CD4-positive, CD25-positive, alpha-beta regulatory T cell (primary cell): Measurements from ENCODE around the gene CCDC7. TPM values are rescaled to one million over a fixed set of nuclear protein-coding genes. Genes with fewer than 3 reads are reported as not detected.
"Not testable (repeated sequence)": the region's sequence is repeated elsewhere in the genome, so short reads cannot be mapped to it uniquely, and the experiment has no call there.

Experiments used
- ATAC-seq, 2 donors: fragments of 150-1000 bp; cut with Tn5 transposase; one replicate each; pipeline ENCODE4 v1.10.0; 2021; ENCODE audit warnings: low read depth in 2 of 2, moderate number of reproducible peaks in 2 of 2, moderate library complexity in 1 of 2
- DNase-seq, 3 donors: peaks; one replicate each; pipeline versions ENCODE4 v3.0.0 to v3.0.0-alpha.2; 2012 to 2022; ENCODE audit warnings: mixed read lengths in 1 of 3
- H3K27ac ChIP-seq: one replicate; pipeline ENCODE4 v1.7.0; 2013; ENCODE audit warnings: mild to moderate bottlenecking, low read length; ENCODE audit not compliant: insufficient read depth, poor library complexity, severe bottlenecking
- H3K27me3 ChIP-seq: one replicate; pipeline ENCODE4 v1.7.0; 2013; ENCODE audit warnings: low read length; ENCODE audit not compliant: control insufficient read depth, insufficient read depth
- H3K36me3 ChIP-seq: one replicate; pipeline ENCODE4 v1.7.0; 2013; ENCODE audit warnings: mild to moderate bottlenecking, low read length, moderate library complexity; ENCODE audit not compliant: control insufficient read depth, insufficient read depth
- H3K4me1 ChIP-seq: 2 replicates; pipeline ENCODE4 v1.7.0; 2013; ENCODE audit warnings: mild to moderate bottlenecking, low read length; ENCODE audit not compliant: insufficient read depth, control insufficient read depth, poor library complexity, severe bottlenecking
- H3K4me3 ChIP-seq: one replicate; pipeline ENCODE4 v1.7.0; 2013; ENCODE audit warnings: low read depth, mild to moderate bottlenecking, low read length, moderate library complexity
- H3K9me3 ChIP-seq, 2 experiments: 1 replicate in 1 of 2; 2 replicates in 1 of 2; pipeline ENCODE4 v1.7.0; 2013; ENCODE audit warnings: low read length in 2 of 2, mild to moderate bottlenecking in 1 of 2, moderate library complexity in 1 of 2; ENCODE audit not compliant: control insufficient read depth in 2 of 2
- H3K27ac Mint-ChIP-seq, 3 donors: one replicate each; pipeline ENCODE4 v1.8.0; 2020 to 2022; ENCODE audit warnings: mild to moderate bottlenecking in 3 of 3, mixed read lengths in 3 of 3, moderate library complexity in 2 of 3
- H3K27me3 Mint-ChIP-seq: one replicate; pipeline ENCODE4 v1.8.0; 2022; ENCODE audit warnings: mild to moderate bottlenecking, mixed read lengths
- H3K36me3 Mint-ChIP-seq: one replicate; pipeline ENCODE4 v1.8.0; 2020; ENCODE audit warnings: mixed read lengths
- H3K4me1 Mint-ChIP-seq, 4 donors: one replicate each; pipeline ENCODE4 v1.8.0; 2020 to 2022; ENCODE audit warnings: mixed read lengths in 4 of 4, mild to moderate bottlenecking in 1 of 4
- H3K4me3 Mint-ChIP-seq, 4 donors: one replicate each; pipeline ENCODE4 v1.8.0; 2020 to 2022; ENCODE audit warnings: mild to moderate bottlenecking in 4 of 4, mixed read lengths in 4 of 4, moderate library complexity in 3 of 4
- H3K9me3 Mint-ChIP-seq, 7 donors: one replicate each; pipeline ENCODE4 v1.8.0; 2020 to 2022; ENCODE audit warnings: mixed read lengths in 7 of 7, mild to moderate bottlenecking in 3 of 7, moderate library complexity in 2 of 7
- polyA plus RNA-seq, 4 donors: library from polyadenylated mRNA; unstranded; fragments of 300-500 nt; fragmentation: Illumina TruSeq; gene quantifications; one replicate each; pipeline ENCODE4 v1.2.3, GENCODE V29; 2021
- total RNA-seq: library from RNA; stranded (reverse); gene quantifications from one replicate; pipeline ENCODE4 v1.2.3, GENCODE V29; 2022

Gene CCDC7
- total and polyA plus RNA-seq, 5 donors from 2014 or later: 6.8 to 73.6 (median 29.9) TPM

GRCh38 chr10:32454148-32454547 is 8.2 kb downstream of the CCDC7 start:
- peaks cover 40 to 61% (median 42%) of the 10 kb centered on the region in 4 donors for H3K4me1 Mint-ChIP-seq
- peaks cover 0 to 2% (median 0%) of the 10 kb centered on the region in 7 donors for H3K9me3 Mint-ChIP-seq
- Histone ChIP-seq H3K9me3 (no peaks in the 10 kb centered on the region), H3K36me3 (peaks cover 49% of the 10 kb centered on the region), H3K4me1 (peaks cover 21% of the 10 kb centered on the region), H3K27me3 (no peaks in the 10 kb centered on the region), H3K27ac (no peak overlapping the region), H3K4me3 (no peak overlapping the region)
- ATAC-seq (no peak), DNase-seq (no peak)
- H3K4me3 Mint-ChIP-seq: no peak overlapping the region
- peak overlapping the region in 2 of 3 donors; percentile 6 to 47 for H3K27ac Mint-ChIP-seq
- H3K36me3 Mint-ChIP-seq: peaks cover 47% of the 10 kb centered on the region
- H3K27me3 Mint-ChIP-seq: peaks cover 4% of the 10 kb centered on the region

DNA sequence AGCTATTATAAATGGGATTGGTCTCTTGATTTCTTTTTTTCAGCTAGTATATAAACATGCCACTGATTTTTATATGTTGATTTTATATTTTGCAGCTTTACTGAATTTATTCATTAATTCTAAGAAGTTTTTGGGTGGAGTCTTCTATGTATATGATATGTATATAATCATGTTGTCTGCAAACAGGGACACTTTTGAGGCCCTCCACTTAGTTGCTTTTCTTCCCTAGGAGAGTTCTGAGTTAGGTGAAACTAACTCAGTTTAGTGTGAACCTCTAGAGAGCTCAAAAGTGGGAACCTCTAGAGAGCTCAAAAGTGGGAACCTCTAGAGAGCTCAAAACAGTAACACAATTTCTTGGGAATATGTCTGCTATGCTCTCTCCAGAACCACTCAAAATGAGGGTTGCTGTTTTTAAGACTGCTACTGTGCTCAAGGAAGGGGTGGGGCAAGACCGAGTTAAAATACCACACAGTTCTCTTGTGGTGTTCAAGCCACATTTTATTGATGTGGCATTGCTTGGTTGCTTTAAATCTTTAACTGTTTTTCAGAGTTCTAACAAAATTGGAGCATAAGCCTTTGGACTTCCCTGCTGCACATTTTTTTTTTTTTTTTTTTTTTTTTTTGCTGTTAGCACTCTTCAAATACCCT is 13.2 kb downstream of the CCDC7 start:
- Histone ChIP-seq H3K36me3 (peaks cover 24% of the 10 kb centered on the region), H3K9me3 (no peaks in the 10 kb centered on the region), H3K4me3 (peak overlapping the region; percentile 72), H3K27me3 (no peaks in the 10 kb centered on the region), H3K27ac (peak overlapping the region; percentile 57), H3K4me1 (peaks cover 44% of the 10 kb centered on the region)
- H3K27ac Mint-ChIP-seq: peak overlapping the region; percentile 46 to 96 (median 83)
- H3K9me3 Mint-ChIP-seq: no peaks in the 10 kb centered on the region
- H3K27me3 Mint-ChIP-seq: peaks cover 4% of the 10 kb centered on the region
- H3K36me3 Mint-ChIP-seq: peaks cover 31% of the 10 kb centered on the region
- peak overlapping the region; percentile 49 to 82 (median 69) for H3K4me3 Mint-ChIP-seq
- ATAC-seq: peak; percentile 99
- peaks cover 50 to 61% (median 51%) of the 10 kb centered on the region in 4 donors for H3K4me1 Mint-ChIP-seq
- peak; percentile 28 to 92 (median 83) for DNase-seq

DNA sequence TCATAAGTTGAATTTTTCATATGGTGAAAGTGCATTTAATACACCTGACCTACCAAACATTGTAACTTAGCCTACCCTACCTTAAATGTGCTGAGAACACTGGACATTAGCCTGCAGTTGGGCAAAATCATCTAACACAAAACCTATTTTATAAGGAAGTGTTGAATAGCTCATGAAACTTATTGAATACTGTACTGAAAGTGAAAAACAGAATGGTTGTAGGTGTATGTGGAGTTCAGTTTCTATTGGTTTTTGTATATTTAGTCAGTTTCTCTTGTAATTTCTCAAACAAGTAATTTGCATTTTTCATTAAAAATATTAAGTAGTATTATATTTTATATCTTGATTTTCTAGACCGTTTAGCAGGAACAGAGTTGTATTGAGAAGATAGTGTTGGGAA is 15.3 kb downstream of the CCDC7 start:
- ATAC-seq: no peak
- H3K27me3 ChIP-seq: no peaks in the 10 kb centered on the region
- H3K36me3 Mint-ChIP-seq: peaks cover 37% of the 10 kb centered on the region
- peaks cover 44% of the 10 kb centered on the region for H3K4me1 ChIP-seq
- H3K4me3 Mint-ChIP-seq: peak overlapping the region in 1 of 4 donors; percentile 53
- peaks cover 15% of the 10 kb centered on the region for H3K36me3 ChIP-seq
- H3K9me3 Mint-ChIP-seq: no peaks in the 10 kb centered on the region
- peaks cover 4% of the 10 kb centered on the region for H3K27me3 Mint-ChIP-seq
- DNase-seq: no peak
- peak overlapping the region; percentile 27 for H3K4me3 ChIP-seq
- peak overlapping the region; percentile 57 for H3K27ac ChIP-seq
- H3K27ac Mint-ChIP-seq: peak overlapping the region; percentile 31 to 90 (median 82)
- H3K9me3 ChIP-seq: no peaks in the 10 kb centered on the region
- peaks cover 46 to 72% (median 60%) of the 10 kb centered on the region in 4 donors for H3K4me1 Mint-ChIP-seq

GRCh38 chr10:32471232-32471631 is 25.3 kb downstream of the CCDC7 start:
- Histone ChIP-seq H3K4me1 (no peaks in the 10 kb centered on the region), H3K27me3 (no peaks in the 10 kb centered on the region), H3K36me3 (peaks cover 43% of the 10 kb centered on the region), H3K27ac (no peak overlapping the region), H3K9me3 (no peaks in the 10 kb centered on the region), H3K4me3 (no peak overlapping the region)
- no peak overlapping the region for H3K4me3 Mint-ChIP-seq
- DNase-seq: no peak
- H3K9me3 Mint-ChIP-seq: no peaks in the 10 kb centered on the region
- H3K4me1 Mint-ChIP-seq: peaks cover 21 to 39% (median 26%) of the 10 kb centered on the region in 4 donors
- H3K27me3 Mint-ChIP-seq: no peaks in the 10 kb centered on the region
- no peak overlapping the region for H3K27ac Mint-ChIP-seq
- peaks cover 66% of the 10 kb centered on the region for H3K36me3 Mint-ChIP-seq
- ATAC-seq: no peak

GRCh38 chr10:32477499-32477898 is 31.6 kb downstream of the CCDC7 start:
- no peaks in the 10 kb centered on the region for H3K27me3 ChIP-seq
- Mint-ChIP-seq H3K9me3 (peaks cover 0 to 18% (median 3%) of the 10 kb centered on the region in 7 donors), H3K27me3 (no peaks in the 10 kb centered on the region), H3K4me3 (no peak overlapping the region), H3K27ac (no peak overlapping the region), H3K4me1 (peaks cover 22 to 43% (median 25%) of the 10 kb centered on the region in 4 donors), H3K36me3 (peaks cover 81% of the 10 kb centered on the region)
- no peaks in the 10 kb centered on the region for H3K4me1 ChIP-seq
- no peak for DNase-seq
- ATAC-seq: no peak
- no peak overlapping the region for H3K27ac ChIP-seq
- H3K9me3 ChIP-seq: peaks cover 16 to 17% of the 10 kb centered on the region in 2 experiments
- peaks cover 61% of the 10 kb centered on the region for H3K36me3 ChIP-seq
- H3K4me3 ChIP-seq: no peak overlapping the region

DNA sequence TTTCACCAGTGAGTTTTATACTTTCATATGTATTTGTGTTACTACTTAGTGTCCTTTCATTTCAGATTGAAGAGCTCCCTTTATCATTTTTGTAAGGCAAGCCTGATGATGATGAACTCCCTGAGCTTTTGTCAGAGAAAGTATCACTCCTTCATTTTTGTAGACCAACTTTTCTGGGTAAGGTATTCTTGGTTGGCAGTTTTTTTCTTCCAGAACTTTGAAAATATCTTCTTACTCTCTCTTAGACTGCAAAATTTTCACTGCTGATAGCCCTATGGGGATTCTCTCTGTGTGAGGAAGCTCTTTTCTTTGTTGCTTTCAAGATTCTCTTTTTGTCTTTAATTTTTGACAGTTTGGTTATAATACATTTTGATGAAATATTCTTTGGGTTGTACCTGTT is 35.7 kb downstream of the CCDC7 start:
- H3K27ac ChIP-seq: no peak overlapping the region
- H3K9me3 Mint-ChIP-seq: peaks cover 0 to 18% (median 7%) of the 10 kb centered on the region in 7 donors
- no peak for DNase-seq
- H3K36me3 Mint-ChIP-seq: peaks cover 77% of the 10 kb centered on the region
- no peaks in the 10 kb centered on the region for H3K27me3 Mint-ChIP-seq
- H3K36me3 ChIP-seq: peaks cover 35% of the 10 kb centered on the region
- no peak overlapping the region for H3K27ac Mint-ChIP-seq
- H3K4me1 Mint-ChIP-seq: peaks cover 12 to 27% (median 23%) of the 10 kb centered on the region in 4 donors
- H3K4me1 ChIP-seq: no peaks in the 10 kb centered on the region
- H3K27me3 ChIP-seq: no peaks in the 10 kb centered on the region
- H3K4me3 Mint-ChIP-seq: no peak overlapping the region
- H3K9me3 ChIP-seq: peaks cover 16 to 17% of the 10 kb centered on the region in 2 experiments
- no peak for ATAC-seq
- no peak overlapping the region for H3K4me3 ChIP-seq

- Mint-ChIP-seq H3K36me3 (peaks cover 75% of the 10 kb centered on the region), H3K4me1 (peaks cover 12 to 25% (median 15%) of the 10 kb centered on the region in 4 donors), H3K9me3 (peaks cover 0 to 24% (median 7%) of the 10 kb centered on the region in 7 donors), H3K27ac (peak overlapping the region in 1 of 3 donors; percentile 80)
- Histone ChIP-seq H3K36me3 (peaks cover 29% of the 10 kb centered on the region), H3K9me3 (peaks cover 16 to 17% of the 10 kb centered on the region in 2 experiments)
- DNase-seq, H3K4me3 Mint-ChIP-seq, H3K27ac ChIP-seq, ATAC-seq, H3K27me3 Mint-ChIP-seq, H3K4me1 ChIP-seq, H3K27me3 ChIP-seq, H3K4me3 ChIP-seq: not testable (repeated sequence)
Measured at GRCh38 chr10:32483019-32483502, 37.1 kb downstream of the CCDC7 start.
